Measurements from ENCODE around the gene PRAMEF10.
"Not testable (repeated sequence)": the region's sequence is repeated elsewhere in the genome, so short reads cannot be mapped to it uniquely, and the experiment has no call there.

- TF ChIP-seq BCL11A (IDR thresholded peaks at IDR 0.05; ENCODE audit: low read depth in 2 of 2, low read length in 2 of 2); CTCF (IDR thresholded peaks at IDR 0.05; ENCODE audit: control extremely low read depth in 1 of 3, insufficient read depth in 1 of 3, low read depth in 1 of 3, low read length in 3 of 3); RXRA (IDR thresholded peaks at IDR 0.05; ENCODE audit: insufficient read depth, low read depth, low read length); RNF2 (IDR thresholded peaks at IDR 0.05; ENCODE audit: borderline replicate concordance, low read depth, low read length, missing control alignments, poor library complexity, severe bottlenecking); ZNF274 (IDR thresholded peaks at IDR 0.05; ENCODE audit: borderline replicate concordance, extremely low read depth, low read length): not testable (repeated sequence)
These were observed 41.3 kb downstream of the PRAMEF10 start, which contains the start of gene PRAMEF2 for GRCh38 chr1:12856786-12857185.
